ENCODE data around the gene L3MBTL4.
"Not testable (repeated sequence)": the region's sequence is repeated elsewhere in the genome, so short reads cannot be mapped to it uniquely, and the experiment has no call there.

L3MBTL4 gene

GRCh38 chr18:6294148-6294784 lies 120.4 kb downstream of the L3MBTL4 start:
- DNase-seq = no peak

GRCh38 chr18:6289843-6290242 lies 124.9 kb downstream of the L3MBTL4 start:
- no peak for DNase-seq

- DNase-seq = no peak
Measured at GRCh38 chr18:6286585-6286984, 128.1 kb downstream of the L3MBTL4 start.

- DNase-seq = no peak
Measured at GRCh38 chr18:6284761-6285160, 129.9 kb downstream of the L3MBTL4 start.

- no peak for DNase-seq
Measured at GRCh38 chr18:6284300-6284699, 130.4 kb downstream of the L3MBTL4 start.

- DNase-seq = no peak
Measured at GRCh38 chr18:6281874-6282273, 132.8 kb downstream of the L3MBTL4 start.

GRCh38 chr18:6280211-6280743 lies 134.4 kb downstream of the L3MBTL4 start:
- DNase-seq = no peak

- DNase-seq = no peak
Measured at GRCh38 chr18:6279308-6279707, 135.4 kb downstream of the L3MBTL4 start.

GRCh38 chr18:6273423-6273822 lies 141.3 kb downstream of the L3MBTL4 start:
- DNase-seq = no peak

- not testable (repeated sequence) for DNase-seq
Measured at GRCh38 chr18:6272144-6272543, 142.6 kb downstream of the L3MBTL4 start.

GRCh38 chr18:6271585-6271984 lies 143.1 kb downstream of the L3MBTL4 start:
- no peak for DNase-seq

GRCh38 chr18:6270771-6271216 lies 143.9 kb downstream of the L3MBTL4 start:
- no peak for DNase-seq

- no peak for DNase-seq
Measured at GRCh38 chr18:6269660-6270332, 144.9 kb downstream of the L3MBTL4 start.

- DNase-seq = no peak
Measured at GRCh38 chr18:6266212-6266611, 148.5 kb downstream of the L3MBTL4 start.

GRCh38 chr18:6261938-6262337 lies 152.8 kb downstream of the L3MBTL4 start:
- no peak for DNase-seq

- not testable (repeated sequence) for DNase-seq
Measured at GRCh38 chr18:6259324-6259723, 155.4 kb downstream of the L3MBTL4 start.

GRCh38 chr18:6257950-6258349 lies 156.8 kb downstream of the L3MBTL4 start:
- no peak for DNase-seq

GRCh38 chr18:6256521-6256920 lies 158.2 kb downstream of the L3MBTL4 start:
- DNase-seq = no peak

GRCh38 chr18:6255886-6256285 lies 158.8 kb downstream of the L3MBTL4 start:
- no peak for DNase-seq

GRCh38 chr18:6255116-6255705 lies 159.5 kb downstream of the L3MBTL4 start:
- no peak for DNase-seq

- DNase-seq = no peak
Measured at GRCh38 chr18:6254456-6254855, 160.3 kb downstream of the L3MBTL4 start.

- DNase-seq = no peak
Measured at GRCh38 chr18:6251084-6251483, 163.6 kb downstream of the L3MBTL4 start.

- DNase-seq = no peak
Measured at GRCh38 chr18:6249788-6250187, 164.9 kb downstream of the L3MBTL4 start.

GRCh38 chr18:6249170-6249569 lies 165.5 kb downstream of the L3MBTL4 start:
- no peak for DNase-seq

All from CD4-positive, alpha-beta T cell treated with Interleukin-1 beta for 1 hour (primary cell).